H1 (cell line): Measurements from ENCODE around the gene TNXB. TPM values are rescaled to one million over a fixed set of nuclear protein-coding genes. Genes with fewer than 3 reads are reported as not detected.

Source experiments
- CTCF ChIA-PET: fragments of 300-600 bp; sonication (Branson Sonifier 250); formaldehyde crosslinking; loops from one replicate; lab custom pipeline; 2021; ENCODE audit not compliant: partially characterized antibody; lab: Charles Lee
- POLR2A ChIA-PET: fragments of 300-600 bp; sonication (Branson Sonifier 250); formaldehyde crosslinking; loops from one replicate; lab custom pipeline; 2021; ENCODE audit warnings: inconsistent platforms; ENCODE audit not compliant: partially characterized antibody; lab: Charles Lee
- DNase-seq, 2 experiments: peaks; one replicate each; pipeline versions ENCODE4 v3.0.0 to v3.0.0-alpha.2; 2010 to 2022; ENCODE audit warnings: low spot score in 2 of 2, low read depth in 1 of 2, mixed read lengths in 1 of 2
- FAIRE-seq: peaks from 2 replicates; lab custom pipeline; 2011; peaks lifted over from hg19 to GRCh38; lab: Jason Lieb, UNC
- H2AFZ ChIP-seq: 2 replicates; pipeline ENCODE4 v1.8.1; 2012; ENCODE audit warnings: low read length, inconsistent platforms
- H2AK5ac ChIP-seq: 2 replicates; pipeline ENCODE4 v1.6.1; 2013; ENCODE audit warnings: low read depth, low read length
- H2BK120ac ChIP-seq: replicated peaks from 2 replicates; pipeline ENCODE3; 2013; ENCODE audit warnings: low read depth, low read length, inconsistent platforms
- H2BK12ac ChIP-seq: 2 replicates; pipeline ENCODE4 v1.6.1; 2013; ENCODE audit warnings: low read depth, low read length
- H2BK15ac ChIP-seq: 2 replicates; pipeline ENCODE4 v1.6.1; 2013; ENCODE audit warnings: low read length
- H2BK20ac ChIP-seq: 2 replicates; pipeline ENCODE4 v1.6.1; 2013; ENCODE audit warnings: low read length
- H2BK5ac ChIP-seq: 2 replicates; pipeline ENCODE4 v1.6.1; 2013; ENCODE audit warnings: low read depth, low read length
- H3K14ac ChIP-seq: 2 replicates; pipeline ENCODE4 v1.6.1; 2013; ENCODE audit warnings: inconsistent platforms; ENCODE audit not compliant: insufficient read length
- H3K18ac ChIP-seq: 2 replicates; pipeline ENCODE4 v1.6.1; 2013; ENCODE audit warnings: low read length; ENCODE audit errors: extremely low read depth
- H3K23ac ChIP-seq: 2 replicates; pipeline ENCODE4 v1.6.1; 2013; ENCODE audit warnings: inconsistent platforms; ENCODE audit not compliant: insufficient read length
- H3K23me2 ChIP-seq: 2 replicates; pipeline ENCODE4 v1.6.1; 2013; ENCODE audit warnings: low read depth, low read length
- H3K27ac ChIP-seq: 2 replicates; pipeline ENCODE4 v1.6.1; 2011; ENCODE audit warnings: low read depth, low read length, inconsistent platforms
- H3K27me3 ChIP-seq, 4 experiments: replicated peaks in 1 of 4; 1 replicate in 1 of 4; 2 replicates in 3 of 4; pipeline versions ENCODE4 v1.6.1 to v1.8.1; 2011 to 2013; ENCODE audit warnings: low read length in 3 of 4, mild to moderate bottlenecking in 3 of 4, inconsistent platforms in 2 of 4, mixed read lengths in 2 of 4, moderate library complexity in 1 of 4; ENCODE audit not compliant: control insufficient read depth in 3 of 4, insufficient read depth in 3 of 4; ENCODE audit errors: extremely low read depth in 1 of 4
- H3K36me3 ChIP-seq, 4 experiments: 2 replicates each; pipeline versions ENCODE4 v1.6.1 to v1.8.1; 2011 to 2013; ENCODE audit warnings: mild to moderate bottlenecking in 4 of 4, low read length in 3 of 4, moderate library complexity in 2 of 4, control low read depth in 1 of 4, inconsistent platforms in 1 of 4; ENCODE audit not compliant: insufficient read depth in 4 of 4, control insufficient read depth in 2 of 4
- H3K4ac ChIP-seq: replicated peaks from 2 replicates; pipeline ENCODE3; 2013; ENCODE audit warnings: low read length, low read depth, mixed read lengths, inconsistent platforms; ENCODE audit not compliant: insufficient read length
- H3K4me1 ChIP-seq, 4 experiments: replicated peaks in 1 of 4; 1 replicate in 1 of 4; 2 replicates in 3 of 4; pipeline versions ENCODE4 v1.6.1 to v1.8.1; 2011 to 2013; ENCODE audit warnings: low read length in 3 of 4, inconsistent platforms in 2 of 4, mixed read lengths in 1 of 4; ENCODE audit not compliant: insufficient read depth in 4 of 4, control insufficient read depth in 3 of 4
- H3K4me2 ChIP-seq, 2 experiments: 2 replicates each; pipeline versions ENCODE4 v1.6.1 to v1.8.1; 2011 to 2013; ENCODE audit warnings: low read depth in 2 of 2, low read length in 2 of 2, control low read depth in 1 of 2, inconsistent platforms in 1 of 2, mild to moderate bottlenecking in 1 of 2; ENCODE audit not compliant: insufficient read depth in 1 of 2
- H3K4me3 ChIP-seq, 4 experiments: fragments of 200-600, 300-600 bp in 1 of 4; sonication (generic), shearing (Covaris generic), sonication (Bioruptor Twin) in 1 of 4; 2 replicates each; pipeline versions ENCODE4 v1.5.1 to v1.8.1; 2011 to 2016; ENCODE audit warnings: low read length in 4 of 4, low read depth in 3 of 4, control low read depth in 2 of 4, inconsistent platforms in 2 of 4, mild to moderate bottlenecking in 2 of 4, mixed read lengths in 1 of 4, moderate library complexity in 1 of 4; ENCODE audit not compliant: insufficient read depth in 2 of 4; ENCODE audit errors: extremely low read depth in 1 of 4
- H3K56ac ChIP-seq: replicated peaks from 2 replicates; pipeline ENCODE3; 2013; ENCODE audit warnings: low read depth, mild to moderate bottlenecking, mixed read lengths, low read length, inconsistent platforms; ENCODE audit not compliant: insufficient read length
- H3K79me1 ChIP-seq: 2 replicates; pipeline ENCODE4 v1.6.1; 2013; ENCODE audit warnings: low read depth, low read length, control low read depth
- H3K79me2 ChIP-seq, 2 experiments: 2 replicates each; pipeline versions ENCODE4 v1.6.1 to v1.8.1; 2012 to 2013; ENCODE audit warnings: low read length in 2 of 2, mild to moderate bottlenecking in 2 of 2, inconsistent platforms in 1 of 2; ENCODE audit not compliant: insufficient read depth in 2 of 2, control insufficient read depth in 1 of 2
- H3K9ac ChIP-seq, 4 experiments: replicated peaks in 1 of 4; 1 replicate in 1 of 4; 2 replicates in 3 of 4; pipeline versions ENCODE4 v1.6.1 to v1.8.1; 2011 to 2013; ENCODE audit warnings: low read depth in 3 of 4, low read length in 3 of 4, control low read depth in 2 of 4, mild to moderate bottlenecking in 2 of 4, moderate library complexity in 2 of 4, inconsistent platforms in 1 of 4; ENCODE audit errors: extremely low read depth in 1 of 4
- H3K9me3 ChIP-seq, 2 experiments: 2 replicates each; pipeline versions ENCODE4 v1.6.1 to v1.8.1; 2012 to 2013; ENCODE audit warnings: mild to moderate bottlenecking in 2 of 2, moderate library complexity in 2 of 2, control low read depth in 1 of 2, inconsistent platforms in 1 of 2, low read depth in 1 of 2, low read length in 1 of 2, mixed read lengths in 1 of 2; ENCODE audit not compliant: insufficient read depth in 2 of 2
- H4K20me1 ChIP-seq, 2 experiments: replicated peaks in 1 of 2; 2 replicates each; pipeline versions ENCODE3 to v1.8.1; 2011 to 2013; ENCODE audit warnings: inconsistent platforms in 2 of 2, low read length in 2 of 2, mild to moderate bottlenecking in 1 of 2; ENCODE audit not compliant: insufficient read depth in 2 of 2, control insufficient read depth in 1 of 2
- H4K5ac ChIP-seq: 2 replicates; pipeline ENCODE4 v1.6.1; 2013; ENCODE audit warnings: low read length, low read depth, mixed read lengths, inconsistent platforms; ENCODE audit not compliant: insufficient read length
- H4K8ac ChIP-seq: 2 replicates; pipeline ENCODE4 v1.8.0; 2013; ENCODE audit warnings: mild to moderate bottlenecking, moderate library complexity, low read length, inconsistent platforms; ENCODE audit not compliant: insufficient read depth; ENCODE audit errors: extremely low read depth
- H4K91ac ChIP-seq: replicated peaks from 2 replicates; pipeline ENCODE3; 2013; ENCODE audit warnings: low read length, mixed read lengths, inconsistent platforms; ENCODE audit not compliant: insufficient read length
- ASH2L ChIP-seq: fragments of 200-600, 300-600 bp; sonication (generic); IDR thresholded peaks from one replicate; pipeline ENCODE4 v1.7.1; 2017; ENCODE audit warnings: low read length
- CREB1 ChIP-seq: IDR thresholded peaks from 2 replicates; pipeline ENCODE4 v1.6.1; 2012; ENCODE audit warnings: inconsistent platforms
- FOSL1 ChIP-seq: IDR thresholded peaks from 2 replicates; pipeline ENCODE4 v1.6.1; 2011; ENCODE audit warnings: mild to moderate bottlenecking, low read depth, low read length, moderate library complexity; ENCODE audit not compliant: insufficient read depth
- KDM5A ChIP-seq: fragments of 200-600 bp; IDR thresholded peaks from 2 replicates; pipeline ENCODE4 v1.7.1; 2012; ENCODE audit warnings: mild to moderate bottlenecking, low read length, inconsistent platforms, mixed read lengths
- WGBS, 2 experiments: shearing (Covaris generic) in 1 of 2; methylation state at CpG; one replicate each; pipeline versions ENCODE4 v1.1.6 to v1.1.7; 2013 to 2015; ENCODE audit warnings: low lambda C conversion rate in 2 of 2, mixed read lengths in 2 of 2, inconsistent platforms in 1 of 2, low coverage in 1 of 2, missing lambda C conversion rate in 1 of 2; ENCODE audit not compliant: insufficient replicate concordance in 2 of 2, insufficient coverage in 1 of 2, insufficient read length in 1 of 2; ENCODE audit errors: extremely low coverage in 1 of 2, missing lambda C conversion rate in 1 of 2; 5-methylcytosine and 5-hydroxymethylcytosine counted together
- polyA plus RNA-seq, 7 experiments: library from polyadenylated mRNA; depleted of rRNA in 3 of 7; stranded (reverse) in 5 of 7; unstranded in 2 of 7; fragments of >200 nt in 5 of 7; fragments of 200-250 nt in 2 of 7; gene quantifications; 1 replicate in 5 of 7; 2 replicates in 1 of 7; 4 replicates in 1 of 7; pipeline versions ENCODE4 v1.2.1 to v1.2.3, GENCODE V29; 2011 to 2013; ENCODE audit warnings: missing spikeins in 2 of 7, mixed read lengths in 2 of 7
- total RNA-seq: library from RNA; stranded (reverse); fragmentation: NEBNext Ultra II Directional; extraction: Animal tissue kit (Norgen Biotek cat#: 25700); gene quantifications from 2 replicates; pipeline ENCODE4 v1.2.1, GENCODE V29; 2021
- TF ChIP-seq, protein P1 (sequence below): IDR thresholded peaks from 2 replicates; pipeline ENCODE4 v1.6.1; 2011; ENCODE audit warnings: low read length, improper control_type of control experiment

The TNXB gene
- total and polyA plus RNA-seq, 2 of the 8 experiments (the other 6 are each of a cell fraction or from before 2014, with no cell fraction given) = 3.1 to 4.8 TPM

DNA sequence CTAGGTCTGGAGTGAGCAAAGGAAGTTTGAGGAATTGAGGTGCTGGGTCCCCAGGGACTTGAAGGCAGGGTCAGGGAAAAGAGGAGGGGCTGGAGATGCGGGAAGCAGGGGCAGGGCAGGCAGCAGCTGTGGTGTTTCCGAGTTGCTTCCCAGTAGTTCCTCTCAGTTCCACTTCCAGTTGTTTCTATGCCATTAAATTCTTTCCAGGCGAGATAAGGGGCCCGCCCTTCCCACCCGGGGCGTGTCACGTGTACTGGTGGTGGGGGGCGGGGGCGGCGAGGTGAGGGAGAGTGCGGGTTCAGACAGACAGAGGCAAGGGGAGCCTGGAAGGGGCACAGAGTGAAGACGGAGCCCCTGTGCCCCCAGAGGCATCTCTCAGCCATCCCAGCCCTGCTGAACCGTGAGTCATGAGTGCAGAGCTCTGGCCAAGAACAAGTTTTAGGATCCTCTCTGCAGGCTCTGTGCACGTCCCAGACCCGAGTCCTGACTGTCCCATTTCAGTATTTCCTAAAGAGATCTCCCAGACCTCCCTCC, 977 bp downstream of the TNXB start:
- Histone ChIP-seq H2BK20ac (no peak overlapping the region), H3K56ac (no peak overlapping the region), H4K20me1 (peaks cover 3 to 4% of the 10 kb centered on the region in 2 experiments), H3K23ac (no peak overlapping the region), H3K36me3 (no peaks in the 10 kb centered on the region), H2AFZ (no peak overlapping the region), H3K9me3 (no peaks in the 10 kb centered on the region), H3K79me2 (no peaks in the 10 kb centered on the region), H3K27ac (no peak overlapping the region), H3K23me2 (0 out of 2 replicates have a peak, but pooled peaks cover 2% of the 10 kb centered on the region), H3K4ac (no peak overlapping the region), H2BK15ac (no peak overlapping the region), H2BK5ac (no peak overlapping the region), H2AK5ac (no peak overlapping the region), H3K27me3 (peaks cover 0 to 11% (median 6%) of the 10 kb centered on the region in 4 experiments; a peak in 5 of 7 replicates), H4K91ac (no peak overlapping the region), H3K4me1 (peaks cover 2 to 13% (median 7%) of the 10 kb centered on the region in 4 experiments), H3K18ac (no peak overlapping the region), H3K9ac (no peak overlapping the region), H4K5ac (no peak overlapping the region), H2BK12ac (no peak overlapping the region), H4K8ac (peak overlapping the region; percentile 14; the same call in 1 of the 2 replicates), H3K79me1 (no peaks in the 10 kb centered on the region), H3K4me3 (peak overlapping the region in 3 of 4 experiments; percentile 5 to 9 (median 9); a peak in 3 of 8 replicates), H3K14ac (no peak overlapping the region), H3K4me2 (peak overlapping the region; percentile 4 to 55), H2BK120ac (no peak overlapping the region)
- POLR2A ChIA-PET = interaction anchor here (1.1 to 3.1 kb wide), 8 partner anchors 8 to 87 kb away, joined by 3 to 15 read pairs (median 4); partner anchors contain the start of genes ATF6B, EGFL8 and PRRT1
- no peak for FAIRE-seq
- TF ChIP-seq CREB1 (no peak), FOSL1 (no peak), ASH2L (no peak), KDM5A (no peak)
- TF ChIP-seq, protein P1, sequence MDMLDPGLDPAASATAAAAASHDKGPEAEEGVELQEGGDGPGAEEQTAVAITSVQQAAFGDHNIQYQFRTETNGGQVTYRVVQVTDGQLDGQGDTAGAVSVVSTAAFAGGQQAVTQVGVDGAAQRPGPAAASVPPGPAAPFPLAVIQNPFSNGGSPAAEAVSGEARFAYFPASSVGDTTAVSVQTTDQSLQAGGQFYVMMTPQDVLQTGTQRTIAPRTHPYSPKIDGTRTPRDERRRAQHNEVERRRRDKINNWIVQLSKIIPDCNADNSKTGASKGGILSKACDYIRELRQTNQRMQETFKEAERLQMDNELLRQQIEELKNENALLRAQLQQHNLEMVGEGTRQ = no peak
- no peak for DNase-seq
- 34% methylated on average over 10 of the region's 15 CpGs; no CpG with 5 or more reads in 1 of the 2 experiments for WGBS, 2 experiments
- CTCF ChIA-PET = interaction anchor here (1.0 to 6.0 kb wide), 5 partner anchors 11 to 185 kb away, joined by 3 to 49 read pairs (median 3); no protein-coding TSS in a partner anchor
